Measurements from ENCODE around the gene KIRREL3.

DNA sequence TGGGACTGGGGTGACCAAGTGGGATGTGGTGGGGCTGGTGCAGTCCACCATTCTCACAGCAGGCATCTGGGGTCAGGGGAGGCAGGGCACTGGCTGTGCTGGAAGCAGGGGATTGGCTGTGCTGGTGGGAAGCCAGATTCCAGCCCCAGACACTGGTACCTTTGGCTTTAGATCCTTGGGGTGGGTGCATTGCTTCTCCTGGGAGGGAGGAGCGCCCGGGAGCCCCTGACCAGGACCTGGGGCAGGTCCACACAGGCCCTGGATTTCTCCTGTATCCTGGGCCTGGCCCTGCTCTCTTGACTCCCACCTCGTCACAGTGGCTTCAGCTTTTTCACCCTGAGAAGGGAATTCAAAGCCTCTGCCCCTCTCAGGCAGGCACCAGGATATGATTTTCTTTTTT lies 606.5 kb downstream of the KIRREL3 start:
- TF ChIP-seq, protein P1, sequence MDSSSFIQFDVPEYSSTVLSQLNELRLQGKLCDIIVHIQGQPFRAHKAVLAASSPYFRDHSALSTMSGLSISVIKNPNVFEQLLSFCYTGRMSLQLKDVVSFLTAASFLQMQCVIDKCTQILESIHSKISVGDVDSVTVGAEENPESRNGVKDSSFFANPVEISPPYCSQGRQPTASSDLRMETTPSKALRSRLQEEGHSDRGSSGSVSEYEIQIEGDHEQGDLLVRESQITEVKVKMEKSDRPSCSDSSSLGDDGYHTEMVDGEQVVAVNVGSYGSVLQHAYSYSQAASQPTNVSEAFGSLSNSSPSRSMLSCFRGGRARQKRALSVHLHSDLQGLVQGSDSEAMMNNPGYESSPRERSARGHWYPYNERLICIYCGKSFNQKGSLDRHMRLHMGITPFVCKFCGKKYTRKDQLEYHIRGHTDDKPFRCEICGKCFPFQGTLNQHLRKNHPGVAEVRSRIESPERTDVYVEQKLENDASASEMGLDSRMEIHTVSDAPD (CRISPR knock-in tag; IDR thresholded peaks at IDR 0.05), result no peak
- TF ChIP-seq, protein P2, sequence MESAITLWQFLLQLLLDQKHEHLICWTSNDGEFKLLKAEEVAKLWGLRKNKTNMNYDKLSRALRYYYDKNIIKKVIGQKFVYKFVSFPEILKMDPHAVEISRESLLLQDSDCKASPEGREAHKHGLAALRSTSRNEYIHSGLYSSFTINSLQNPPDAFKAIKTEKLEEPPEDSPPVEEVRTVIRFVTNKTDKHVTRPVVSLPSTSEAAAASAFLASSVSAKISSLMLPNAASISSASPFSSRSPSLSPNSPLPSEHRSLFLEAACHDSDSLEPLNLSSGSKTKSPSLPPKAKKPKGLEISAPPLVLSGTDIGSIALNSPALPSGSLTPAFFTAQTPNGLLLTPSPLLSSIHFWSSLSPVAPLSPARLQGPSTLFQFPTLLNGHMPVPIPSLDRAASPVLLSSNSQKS (CRISPR knock-in tag; IDR thresholded peaks at IDR 0.05), result no peak
- no peak for TF ChIP-seq DIDO1 (tag; IDR thresholded peaks at IDR 0.05; ENCODE audit: low read depth)
- no peak for TF ChIP-seq POU5F1 (IDR thresholded peaks at IDR 0.05; ENCODE audit: borderline replicate concordance, low read depth, low read length, partially characterized antibody)

Measured in K562 (cell line).